Mesenchymal stem cell (in vitro differentiated cells and primary cell): ENCODE results near the gene TSEN54.

ENCODE experiments used
- DNase-seq: peaks from one replicate; pipeline ENCODE4 v3.0.0-alpha.2; 2013
- H2AFZ ChIP-seq: one replicate; pipeline ENCODE4 v1.6.1; 2013; ENCODE audit warnings: low read depth, mild to moderate bottlenecking, control low read depth, inconsistent platforms, low read length, moderate library complexity
- H2AK5ac ChIP-seq: 2 replicates; pipeline ENCODE4 v1.6.1; 2013; ENCODE audit warnings: low read length, moderate library complexity, mild to moderate bottlenecking, inconsistent platforms; ENCODE audit not compliant: severe bottlenecking
- H2BK120ac ChIP-seq: one replicate; pipeline ENCODE4 v1.6.1; 2013; ENCODE audit warnings: low read depth, mild to moderate bottlenecking, inconsistent platforms, low read length, moderate library complexity
- H2BK12ac ChIP-seq, 2 experiments: one replicate each; pipeline ENCODE4 v1.6.1; 2013; ENCODE audit warnings: inconsistent platforms in 2 of 2, low read length in 2 of 2, mild to moderate bottlenecking in 2 of 2, moderate library complexity in 2 of 2, control low read depth in 1 of 2
- H2BK15ac ChIP-seq: one replicate; pipeline ENCODE4 v1.6.1; 2013; ENCODE audit warnings: mild to moderate bottlenecking, low read depth, inconsistent platforms; ENCODE audit not compliant: poor library complexity, severe bottlenecking
- H2BK5ac ChIP-seq: 2 replicates; pipeline ENCODE4 v1.6.1; 2013; ENCODE audit warnings: low read depth, mild to moderate bottlenecking, low read length, control low read depth, inconsistent platforms; ENCODE audit not compliant: poor library complexity, severe bottlenecking
- H3K14ac ChIP-seq, 2 experiments: one replicate each; pipeline ENCODE4 v1.6.1; 2013; ENCODE audit warnings: inconsistent platforms in 2 of 2, low read length in 2 of 2, control low read depth in 1 of 2, mild to moderate bottlenecking in 1 of 2, moderate library complexity in 1 of 2
- H3K18ac ChIP-seq, 2 experiments: one replicate each; pipeline ENCODE4 v1.6.1; 2013; ENCODE audit warnings: inconsistent platforms in 2 of 2, low read length in 2 of 2, control low read depth in 1 of 2, low read depth in 1 of 2, mild to moderate bottlenecking in 1 of 2
- H3K23ac ChIP-seq, 2 experiments: one replicate each; pipeline ENCODE4 v1.6.1; 2013; ENCODE audit warnings: inconsistent platforms in 2 of 2, low read length in 2 of 2, mild to moderate bottlenecking in 2 of 2, moderate library complexity in 2 of 2, control low read depth in 1 of 2
- H3K27ac ChIP-seq: 2 replicates; pipeline ENCODE4 v1.5.1; 2013; ENCODE audit warnings: mild to moderate bottlenecking, moderate library complexity, low read length, control low read depth, inconsistent platforms; ENCODE audit not compliant: poor library complexity, severe bottlenecking
- H3K27me3 ChIP-seq, 2 experiments: 2 replicates each; pipeline versions ENCODE4 v1.6.1 to v1.7.0; 2013; ENCODE audit warnings: low read length in 2 of 2, mild to moderate bottlenecking in 2 of 2, moderate library complexity in 2 of 2, control low read depth in 1 of 2, inconsistent platforms in 1 of 2; ENCODE audit not compliant: control insufficient read depth in 1 of 2, insufficient read depth in 1 of 2
- H3K36me3 ChIP-seq, 2 experiments: 2 replicates each; pipeline versions ENCODE4 v1.6.1 to v1.7.0; 2013; ENCODE audit warnings: low read length in 2 of 2, control low read depth in 1 of 2, inconsistent platforms in 1 of 2, low read depth in 1 of 2, mild to moderate bottlenecking in 1 of 2; ENCODE audit not compliant: insufficient read depth in 2 of 2, control insufficient read depth in 1 of 2
- H3K4ac ChIP-seq, 2 experiments: one replicate each; pipeline ENCODE4 v1.6.1; 2013; ENCODE audit warnings: inconsistent platforms in 2 of 2, low read length in 2 of 2, mild to moderate bottlenecking in 2 of 2, moderate library complexity in 2 of 2, control low read depth in 1 of 2, low read depth in 1 of 2
- H3K4me1 ChIP-seq: 2 replicates; pipeline ENCODE4 v1.6.1; 2013; ENCODE audit warnings: low read depth, low read length, control low read depth; ENCODE audit not compliant: control insufficient read depth, insufficient read depth
- H3K4me2 ChIP-seq: 2 replicates; pipeline ENCODE4 v1.6.1; 2013; ENCODE audit warnings: low read length, mild to moderate bottlenecking, inconsistent platforms; ENCODE audit not compliant: poor library complexity, severe bottlenecking
- H3K4me3 ChIP-seq, 2 experiments: 2 replicates each; pipeline versions ENCODE4 v1.5.1 to v1.7.0; 2013; ENCODE audit warnings: low read length in 2 of 2, mild to moderate bottlenecking in 2 of 2, control low read depth in 1 of 2, low read depth in 1 of 2; ENCODE audit not compliant: insufficient read depth in 1 of 2
- H3K79me1 ChIP-seq: replicated peaks from 2 replicates; pipeline ENCODE4 v1.6.1; 2013; ENCODE audit warnings: mild to moderate bottlenecking, control low read depth, low read length, inconsistent platforms; ENCODE audit not compliant: poor library complexity, severe bottlenecking
- H3K9ac ChIP-seq: 2 replicates; pipeline ENCODE4 v1.7.0; 2013; ENCODE audit warnings: mild to moderate bottlenecking, low read length, moderate library complexity
- H3K9me3 ChIP-seq: 2 replicates; pipeline ENCODE4 v1.7.0; 2013; ENCODE audit warnings: mild to moderate bottlenecking, low read length; ENCODE audit not compliant: control insufficient read depth
- H4K8ac ChIP-seq: one replicate; pipeline ENCODE4 v1.6.1; 2013; ENCODE audit warnings: inconsistent platforms, mild to moderate bottlenecking, low read length, moderate library complexity
- H4K91ac ChIP-seq: one replicate; pipeline ENCODE4 v1.6.1; 2013; ENCODE audit warnings: mild to moderate bottlenecking, low read length, inconsistent platforms
- WGBS: methylation state at CpG from one replicate; pipeline ENCODE4 v1.1.7; 2013; ENCODE audit warnings: mixed read lengths; 5-methylcytosine and 5-hydroxymethylcytosine counted together

The TSEN54 gene

GRCh38 chr17:75472119-75472518, 44.2 kb upstream of the TSEN54 start:
- H3K9ac ChIP-seq: no peak overlapping the region
- H3K4ac ChIP-seq: no peak overlapping the region
- no peak overlapping the region for H2AFZ ChIP-seq
- H4K8ac ChIP-seq: no peak overlapping the region
- H2BK12ac ChIP-seq: no peak overlapping the region
- no peak overlapping the region for H3K4me3 ChIP-seq
- H3K27ac ChIP-seq: no peak overlapping the region
- H3K36me3 ChIP-seq: peaks cover 21 to 32% of the 10 kb centered on the region in 2 experiments
- H2BK5ac ChIP-seq: no peak overlapping the region
- H3K4me2 ChIP-seq: no peak overlapping the region
- no peak overlapping the region for H2BK15ac ChIP-seq
- H4K91ac ChIP-seq: no peak overlapping the region
- H3K27me3 ChIP-seq: no peaks in the 10 kb centered on the region
- H3K18ac ChIP-seq: no peak overlapping the region
- DNase-seq: no peak
- H3K4me1 ChIP-seq: peaks cover 17% of the 10 kb centered on the region
- no peak overlapping the region for H3K14ac ChIP-seq
- H2AK5ac ChIP-seq: no peak overlapping the region
- no peak overlapping the region for H3K23ac ChIP-seq
- 74% methylated on average over 4 of the region's 4 CpGs for WGBS
- H3K79me1 ChIP-seq: peaks cover 25% of the 10 kb centered on the region
- no peaks in the 10 kb centered on the region for H3K9me3 ChIP-seq
- H2BK120ac ChIP-seq: no peak overlapping the region

GRCh38 chr17:75473246-75473645, 43.1 kb upstream of the TSEN54 start:
- H3K27me3 ChIP-seq: no peaks in the 10 kb centered on the region
- peaks cover 21 to 32% of the 10 kb centered on the region in 2 experiments for H3K36me3 ChIP-seq
- H3K4me1 ChIP-seq: peaks cover 16% of the 10 kb centered on the region
- H3K9me3 ChIP-seq: no peaks in the 10 kb centered on the region
- no peak overlapping the region for H2AK5ac ChIP-seq
- no peak overlapping the region for H3K27ac ChIP-seq
- peaks cover 26% of the 10 kb centered on the region for H3K79me1 ChIP-seq
- no peak overlapping the region for H2AFZ ChIP-seq
- H3K23ac ChIP-seq: no peak overlapping the region
- H2BK15ac ChIP-seq: no peak overlapping the region
- H2BK120ac ChIP-seq: no peak overlapping the region
- H4K91ac ChIP-seq: no peak overlapping the region
- H3K4ac ChIP-seq: no peak overlapping the region
- no peak overlapping the region for H4K8ac ChIP-seq
- DNase-seq: no peak
- no peak overlapping the region for H3K9ac ChIP-seq
- no peak overlapping the region for H2BK12ac ChIP-seq
- WGBS: 98% methylated on average over 2 of the region's 2 CpGs
- no peak overlapping the region for H3K4me3 ChIP-seq
- no peak overlapping the region for H3K14ac ChIP-seq
- H3K4me2 ChIP-seq: no peak overlapping the region
- H2BK5ac ChIP-seq: no peak overlapping the region
- H3K18ac ChIP-seq: no peak overlapping the region

GRCh38 chr17:75474736-75475135, 41.6 kb upstream of the TSEN54 start:
- Histone ChIP-seq H2BK120ac (no peak overlapping the region), H4K91ac (peak overlapping the region; percentile 69), H2BK5ac (no peak overlapping the region), H3K36me3 (peaks cover 21 to 32% of the 10 kb centered on the region in 2 experiments), H4K8ac (peak overlapping the region; percentile 47), H3K27ac (no peak overlapping the region), H3K79me1 (peaks cover 28% of the 10 kb centered on the region), H2AK5ac (no peak overlapping the region), H3K4me3 (no peak overlapping the region), H3K4me2 (no peak overlapping the region), H3K23ac (peak overlapping the region in 1 of 2 experiments; percentile 27), H2BK15ac (peak overlapping the region; percentile 33), H3K9ac (no peak overlapping the region), H3K9me3 (no peaks in the 10 kb centered on the region), H2AFZ (no peak overlapping the region), H2BK12ac (peak overlapping the region; percentile 5 to 64), H3K14ac (peak overlapping the region in 1 of 2 experiments; percentile 49), H3K4ac (no peak overlapping the region), H3K27me3 (no peaks in the 10 kb centered on the region), H3K18ac (peak overlapping the region in 1 of 2 experiments; percentile 27), H3K4me1 (peaks cover 21% of the 10 kb centered on the region)
- DNase-seq: no peak
- 94% methylated on average over 4 of the region's 6 CpGs for WGBS

- Histone ChIP-seq H4K91ac (peak overlapping the region; percentile 73), H2BK5ac (no peak overlapping the region), H2BK15ac (no peak overlapping the region), H2BK120ac (no peak overlapping the region), H3K23ac (no peak overlapping the region), H2AFZ (no peak overlapping the region), H3K4me3 (no peak overlapping the region), H3K18ac (peak overlapping the region in 1 of 2 experiments; percentile 47), H3K27me3 (no peaks in the 10 kb centered on the region), H3K36me3 (peaks cover 21 to 35% of the 10 kb centered on the region in 2 experiments), H3K79me1 (peaks cover 31% of the 10 kb centered on the region), H3K4me1 (peaks cover 25% of the 10 kb centered on the region), H4K8ac (peak overlapping the region; percentile 14), H3K4ac (no peak overlapping the region), H3K9me3 (no peaks in the 10 kb centered on the region), H3K27ac (no peak overlapping the region), H3K14ac (no peak overlapping the region), H2AK5ac (no peak overlapping the region), H3K9ac (no peak overlapping the region), H2BK12ac (peak overlapping the region; percentile 5 to 64), H3K4me2 (no peak overlapping the region)
- DNase-seq: no peak
- WGBS: 76% methylated on average over 12 of the region's 13 CpGs
These were observed 41.0 kb upstream of the TSEN54 start for GRCh38 chr17:75475144-75475835.
